ENCODE results near the gene AFAP1. TPM values are rescaled to one million over a fixed set of nuclear protein-coding genes. Genes with fewer than 3 reads are reported as not detected.

Gene AFAP1
- total and polyA plus RNA-seq, 8 donors = 23.6 to 31.4 (median 27.4) TPM

DNA sequence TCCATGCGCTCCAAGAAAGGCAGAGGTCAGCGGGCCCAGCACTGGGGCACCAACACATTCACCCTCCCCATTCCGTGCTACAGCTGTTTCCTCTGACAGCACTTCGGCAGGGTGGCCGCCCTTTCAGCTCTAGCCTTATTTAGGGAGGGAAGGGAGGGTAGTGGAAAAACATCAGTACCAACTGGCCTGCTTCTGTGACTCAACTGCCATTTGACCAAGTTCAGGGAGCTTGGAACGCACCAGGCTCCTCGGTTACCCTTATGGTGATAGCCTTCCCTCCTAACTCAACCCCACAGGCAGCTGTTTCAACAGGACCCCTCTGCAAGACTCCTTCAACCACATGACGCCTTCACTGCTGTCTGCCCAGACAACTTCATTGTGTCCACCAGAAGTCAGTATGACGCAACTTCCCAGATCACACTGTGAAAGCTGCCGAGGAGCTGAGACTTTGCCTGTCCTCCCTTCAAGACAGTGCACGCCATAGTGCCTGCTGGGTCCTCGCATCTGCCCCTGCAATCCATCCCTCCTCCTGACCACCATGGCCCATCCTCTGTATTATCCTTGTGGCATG, 132.2 kb downstream of the AFAP1 start:
- ATAC-seq = no peak
- Histone ChIP-seq H3K4me3 (no peak overlapping the region), H3K27ac (peak overlapping the region; percentile 69 to 85), H3K27me3 (no peaks in the 10 kb centered on the region), H3K36me3 (no peaks in the 10 kb centered on the region), H3K4me1 (peaks cover 32 to 42% of the 10 kb centered on the region in 2 donors), H3K9me3 (no peaks in the 10 kb centered on the region)
- intact Hi-C loops (cut with DNase I) = no loop called here
- TF ChIP-seq, protein P1, sequence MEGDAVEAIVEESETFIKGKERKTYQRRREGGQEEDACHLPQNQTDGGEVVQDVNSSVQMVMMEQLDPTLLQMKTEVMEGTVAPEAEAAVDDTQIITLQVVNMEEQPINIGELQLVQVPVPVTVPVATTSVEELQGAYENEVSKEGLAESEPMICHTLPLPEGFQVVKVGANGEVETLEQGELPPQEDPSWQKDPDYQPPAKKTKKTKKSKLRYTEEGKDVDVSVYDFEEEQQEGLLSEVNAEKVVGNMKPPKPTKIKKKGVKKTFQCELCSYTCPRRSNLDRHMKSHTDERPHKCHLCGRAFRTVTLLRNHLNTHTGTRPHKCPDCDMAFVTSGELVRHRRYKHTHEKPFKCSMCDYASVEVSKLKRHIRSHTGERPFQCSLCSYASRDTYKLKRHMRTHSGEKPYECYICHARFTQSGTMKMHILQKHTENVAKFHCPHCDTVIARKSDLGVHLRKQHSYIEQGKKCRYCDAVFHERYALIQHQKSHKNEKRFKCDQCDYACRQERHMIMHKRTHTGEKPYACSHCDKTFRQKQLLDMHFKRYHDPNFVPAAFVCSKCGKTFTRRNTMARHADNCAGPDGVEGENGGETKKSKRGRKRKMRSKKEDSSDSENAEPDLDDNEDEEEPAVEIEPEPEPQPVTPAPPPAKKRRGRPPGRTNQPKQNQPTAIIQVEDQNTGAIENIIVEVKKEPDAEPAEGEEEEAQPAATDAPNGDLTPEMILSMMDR (IDR thresholded peaks at IDR 0.05) = no peak
- peak in 1 of 4 donors; percentile 71 for DNase-seq

DNA sequence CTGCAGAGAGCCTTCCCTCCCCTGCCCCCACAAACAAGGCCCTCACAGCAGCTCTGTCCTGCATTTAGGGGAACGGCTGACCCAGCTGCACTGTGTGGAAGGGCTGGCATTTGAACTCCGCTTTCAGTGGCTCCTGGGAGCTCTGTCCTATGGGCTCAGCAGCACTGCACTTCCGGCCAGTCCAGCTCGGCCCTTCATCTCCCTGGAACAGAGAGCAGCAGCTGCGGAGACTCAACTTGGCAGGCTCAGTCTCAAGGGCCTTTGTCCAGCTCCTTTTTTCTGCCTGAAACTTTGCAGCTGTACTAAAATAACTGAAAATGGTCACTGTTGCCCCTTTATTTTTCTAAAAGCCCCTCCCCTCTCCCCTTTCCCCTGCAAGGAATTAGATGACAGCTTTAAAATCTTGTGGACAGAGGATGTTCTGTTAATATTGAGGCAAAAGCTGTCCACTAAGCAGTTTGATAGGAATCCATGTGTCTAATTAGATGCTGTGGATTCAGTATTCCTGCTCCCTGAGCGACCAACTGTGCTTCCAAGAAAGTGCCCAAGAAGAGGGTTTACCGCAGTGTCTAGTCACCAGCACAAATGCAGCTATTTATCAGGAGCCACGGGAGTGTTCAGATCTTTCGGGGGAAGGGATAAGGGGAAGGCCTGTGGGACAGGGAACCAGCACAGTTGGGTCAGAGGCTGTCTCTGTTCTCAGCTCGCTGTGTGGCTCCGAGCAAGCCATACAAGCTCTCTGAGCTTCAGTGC, 133.1 kb downstream of the AFAP1 start:
- ATAC-seq = peak; percentile 63
- intact Hi-C loops (cut with DNase I) = no loop called here
- H3K36me3 ChIP-seq = no peaks in the 10 kb centered on the region

DNA sequence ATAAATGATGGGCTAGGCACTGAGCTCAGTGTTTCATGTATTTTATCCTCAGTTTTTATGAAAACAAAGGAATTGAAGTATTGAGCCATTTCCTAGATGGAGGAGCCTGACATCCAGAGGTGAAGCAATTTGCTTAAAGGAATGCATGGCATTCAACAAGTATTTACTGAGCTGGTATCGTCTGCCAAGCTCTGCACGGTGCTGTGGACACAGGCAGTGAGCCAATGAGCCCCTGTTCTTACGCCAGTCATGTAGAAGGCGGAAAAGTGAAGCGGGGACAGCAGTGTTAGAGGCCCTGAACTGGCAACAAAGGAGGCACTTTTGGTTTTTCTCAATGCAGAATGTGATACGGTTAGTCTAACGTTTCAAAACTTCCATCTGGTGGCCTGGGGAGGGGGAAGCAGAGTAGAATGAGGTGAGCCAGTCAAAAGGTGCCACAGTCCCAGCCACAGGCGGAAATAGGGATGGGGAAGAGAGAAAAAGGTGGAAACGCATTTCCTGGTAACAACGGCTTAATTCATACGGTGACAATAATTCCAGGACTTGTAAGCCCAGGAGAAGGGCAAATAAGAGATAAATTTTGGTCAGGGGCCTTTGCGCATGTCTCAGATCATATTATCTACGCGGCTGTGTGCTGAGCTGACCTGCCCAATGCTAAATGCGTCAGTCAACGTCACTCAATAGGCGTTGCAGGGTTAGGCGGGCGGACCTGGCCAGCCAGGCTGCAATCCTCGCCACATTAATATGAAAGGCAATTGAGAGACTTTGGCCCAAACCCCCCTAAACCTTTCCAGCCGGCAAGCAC, 133.9 kb downstream of the AFAP1 start:
- ATAC-seq (peak; percentile 76), DNase-seq (peak in 2 of 4 donors; percentile 79)
- intact Hi-C loops (cut with DNase I) = no loop called here
- peaks cover 30 to 42% of the 10 kb centered on the region in 2 donors for H3K4me1 ChIP-seq
- peak overlapping the region; percentile 69 to 85 for H3K27ac ChIP-seq
- peaks cover 0 to under 1% of the 10 kb centered on the region in 2 donors for H3K36me3 ChIP-seq
- no peak overlapping the region for H3K4me3 ChIP-seq
- H3K27me3 ChIP-seq = no peaks in the 10 kb centered on the region
- TF ChIP-seq, protein P1 (IDR thresholded peaks at IDR 0.05) = no peak
- H3K9me3 ChIP-seq = no peaks in the 10 kb centered on the region

More for the DNA sequence above, 133.1 kb downstream of the AFAP1 start:
- no peaks in the 10 kb centered on the region for H3K27me3 ChIP-seq
- no peak overlapping the region for H3K4me3 ChIP-seq
- H3K27ac ChIP-seq = peak overlapping the region; percentile 69 to 85
- H3K4me1 ChIP-seq = peaks cover 31 to 42% of the 10 kb centered on the region in 2 donors
- TF ChIP-seq, protein P1 (IDR thresholded peaks at IDR 0.05) = no peak
- H3K9me3 ChIP-seq = no peaks in the 10 kb centered on the region
- DNase-seq = peak in 3 of 4 donors; percentile 75 to 95 (median 90)

DNA sequence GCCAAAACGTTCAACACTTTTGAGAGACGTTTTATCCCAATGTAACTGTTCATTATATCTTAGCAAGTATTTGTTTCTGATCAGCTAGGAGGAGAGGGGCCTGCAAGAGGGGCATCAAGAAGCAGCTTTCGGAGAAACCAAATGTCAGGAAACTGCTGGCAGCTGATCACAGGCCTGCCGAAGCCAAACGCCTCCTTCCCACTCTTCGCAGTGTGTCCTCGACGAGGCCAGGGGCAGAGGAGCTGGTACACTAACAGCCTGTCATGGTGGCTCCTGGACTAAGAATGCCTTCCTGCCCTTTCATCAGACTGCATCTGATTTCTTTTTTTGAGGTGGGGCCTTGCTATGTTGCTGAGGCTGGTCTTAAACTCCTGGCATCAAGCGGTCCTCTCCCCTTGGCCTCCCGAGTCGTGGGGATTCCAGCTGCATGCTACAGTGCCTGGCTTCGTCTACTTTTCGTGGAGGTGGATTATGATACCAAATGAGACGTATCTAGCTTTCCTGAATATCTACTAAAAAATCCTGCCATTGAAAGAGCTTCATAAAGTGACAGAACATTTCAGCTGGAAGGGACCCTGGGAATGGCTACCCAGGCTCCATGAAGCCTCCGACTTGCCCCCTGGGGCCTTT, 134.8 kb downstream of the AFAP1 start:
- H3K27me3 ChIP-seq = no peaks in the 10 kb centered on the region
- peaks cover 30 to 42% of the 10 kb centered on the region in 2 donors for H3K4me1 ChIP-seq
- TF ChIP-seq, protein P1 (IDR thresholded peaks at IDR 0.05) = no peak
- DNase-seq (no peak), ATAC-seq (no peak)
- peak overlapping the region; percentile 46 to 69 for H3K27ac ChIP-seq
- H3K36me3 ChIP-seq = peaks cover 0 to 9% of the 10 kb centered on the region in 2 donors
- intact Hi-C loops (cut with DNase I) = loop anchor here in 1 of 2 donors (5.0 kb wide), 1 partner anchor 182 kb away; no protein-coding TSS in a partner anchor
- H3K4me3 ChIP-seq = no peak overlapping the region
- no peaks in the 10 kb centered on the region for H3K9me3 ChIP-seq

All from left lung (tissue), 10 donors.